ENCODE data around the gene PCNA. TPM values are rescaled to one million over a fixed set of nuclear protein-coding genes. Genes with fewer than 3 reads are reported as not detected.

PCNA gene
- total RNA-seq = 100 to 1,000 TPM; 353 to 354 TPM

GRCh38 chr20:5119435-5120184 lies at the start of gene PCNA:
PCNA (minus strand) TSS chr20:5119958; CDS start chr20:5119798, 160 bp downstream.

DNA sequence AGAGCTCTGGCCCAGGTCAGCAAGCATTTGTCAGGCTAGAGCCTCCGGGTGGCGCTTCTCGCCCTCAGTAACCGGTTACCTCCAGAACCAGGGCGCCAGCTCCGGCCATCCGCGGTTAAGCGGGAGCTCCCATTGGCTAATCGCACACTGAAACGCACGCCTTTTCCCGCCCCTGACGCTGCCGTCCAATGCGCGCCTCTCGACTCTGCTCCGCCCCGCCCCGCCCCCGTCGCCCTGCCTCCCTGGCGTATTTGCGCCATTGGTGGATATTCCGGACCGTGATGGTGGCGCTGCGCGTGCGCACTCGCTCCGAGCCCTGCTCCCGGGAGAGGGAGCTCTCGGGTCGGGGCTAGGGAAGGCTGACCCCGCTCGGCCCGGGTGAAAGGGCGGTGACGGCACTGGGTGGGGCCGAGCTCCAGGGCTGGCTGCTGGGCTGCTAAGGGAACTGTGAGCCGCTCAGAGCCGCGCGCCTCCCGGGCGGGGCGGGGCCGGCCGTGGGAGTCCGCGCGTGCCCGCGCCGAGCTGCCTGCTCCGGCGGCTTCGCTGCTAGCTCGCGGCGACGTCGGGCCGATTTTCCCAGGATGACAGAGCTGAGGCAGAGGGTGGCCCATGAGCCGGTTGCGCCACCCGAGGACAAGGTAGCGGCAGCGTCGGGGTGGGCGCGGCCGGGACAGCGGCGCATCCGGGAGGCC lies 6.9 kb upstream of the PCNA start, which contains the start of gene CDS2:
Gene CDS2 (plus strand): TSS at position 497 of the 692 bp plus-strand sequence. CDS start 85 bp downstream, at position 582.

Other genes with a start within 250 kb of the PCNA start
- gene SLC23A2, start 118.4 kb downstream of the PCNA start, total RNA-seq = 10 to 100 TPM; 21.1 to 21.7 TPM
- 10 to 100 TPM; 83.9 to 89.7 TPM for gene TMEM230, start 6.9 kb downstream of the PCNA start, total RNA-seq
- 10 to 100 TPM; 49.4 to 51.6 TPM for gene CDS2, start 7.0 kb upstream of the PCNA start, total RNA-seq
- not detected for gene PROKR2, start 197.0 kb upstream of the PCNA start, total RNA-seq